ENCODE results near the gene CRB1.

DNA sequence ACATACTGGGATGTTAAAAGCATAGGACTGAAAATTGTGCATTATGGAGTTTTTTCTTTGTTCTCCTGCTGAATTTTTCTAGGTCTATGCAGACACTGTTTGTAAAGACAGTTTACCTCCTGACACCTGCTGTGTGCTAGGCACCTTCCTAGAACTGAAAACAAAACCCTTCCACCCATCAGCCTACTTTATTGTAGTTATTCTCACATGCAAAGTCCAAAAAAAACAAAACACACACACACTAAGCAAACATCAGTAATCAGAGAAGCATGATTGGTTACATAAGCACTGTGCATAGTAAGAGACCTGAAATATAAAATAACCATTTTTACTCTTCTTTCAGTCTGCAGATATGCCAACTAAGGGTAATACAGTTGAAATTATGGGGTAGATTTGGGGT lies 195.1 kb downstream of the CRB1 start:
- TF ChIP-seq SMAD3 (CRISPR knock-in tag; conservative IDR thresholded peaks at IDR 0.05) (no peak), EP300 (IDR thresholded peaks at IDR 0.05; ENCODE audit: low read length) (no peak), ZC3H4 (CRISPR knock-in tag; IDR thresholded peaks at IDR 0.05; ENCODE audit: borderline replicate concordance) (no peak)
- TF ChIP-seq, protein P1, sequence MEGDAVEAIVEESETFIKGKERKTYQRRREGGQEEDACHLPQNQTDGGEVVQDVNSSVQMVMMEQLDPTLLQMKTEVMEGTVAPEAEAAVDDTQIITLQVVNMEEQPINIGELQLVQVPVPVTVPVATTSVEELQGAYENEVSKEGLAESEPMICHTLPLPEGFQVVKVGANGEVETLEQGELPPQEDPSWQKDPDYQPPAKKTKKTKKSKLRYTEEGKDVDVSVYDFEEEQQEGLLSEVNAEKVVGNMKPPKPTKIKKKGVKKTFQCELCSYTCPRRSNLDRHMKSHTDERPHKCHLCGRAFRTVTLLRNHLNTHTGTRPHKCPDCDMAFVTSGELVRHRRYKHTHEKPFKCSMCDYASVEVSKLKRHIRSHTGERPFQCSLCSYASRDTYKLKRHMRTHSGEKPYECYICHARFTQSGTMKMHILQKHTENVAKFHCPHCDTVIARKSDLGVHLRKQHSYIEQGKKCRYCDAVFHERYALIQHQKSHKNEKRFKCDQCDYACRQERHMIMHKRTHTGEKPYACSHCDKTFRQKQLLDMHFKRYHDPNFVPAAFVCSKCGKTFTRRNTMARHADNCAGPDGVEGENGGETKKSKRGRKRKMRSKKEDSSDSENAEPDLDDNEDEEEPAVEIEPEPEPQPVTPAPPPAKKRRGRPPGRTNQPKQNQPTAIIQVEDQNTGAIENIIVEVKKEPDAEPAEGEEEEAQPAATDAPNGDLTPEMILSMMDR (IDR thresholded peaks at IDR 0.05 in 2 of 3, conservative IDR thresholded peaks at IDR 0.05 in 1 of 3; ENCODE audit: insufficient read depth in 2 of 3, low read depth in 1 of 3, low read length in 3 of 3) = no peak
- TF ChIP-seq, protein P2, sequence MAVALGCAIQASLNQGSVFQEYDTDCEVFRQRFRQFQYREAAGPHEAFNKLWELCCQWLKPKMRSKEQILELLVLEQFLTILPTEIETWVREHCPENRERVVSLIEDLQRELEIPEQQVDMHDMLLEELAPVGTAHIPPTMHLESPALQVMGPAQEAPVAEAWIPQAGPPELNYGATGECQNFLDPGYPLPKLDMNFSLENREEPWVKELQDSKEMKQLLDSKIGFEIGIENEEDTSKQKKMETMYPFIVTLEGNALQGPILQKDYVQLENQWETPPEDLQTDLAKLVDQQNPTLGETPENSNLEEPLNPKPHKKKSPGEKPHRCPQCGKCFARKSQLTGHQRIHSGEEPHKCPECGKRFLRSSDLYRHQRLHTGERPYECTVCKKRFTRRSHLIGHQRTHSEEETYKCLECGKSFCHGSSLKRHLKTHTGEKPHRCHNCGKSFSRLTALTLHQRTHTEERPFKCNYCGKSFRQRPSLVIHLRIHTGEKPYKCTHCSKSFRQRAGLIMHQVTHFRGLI (CRISPR knock-in tag; IDR thresholded peaks at IDR 0.05) = no peak
